HepG2 (cell line): ENCODE results near the gene FOXA1. TPM values are rescaled to one million over a fixed set of nuclear protein-coding genes. Genes with fewer than 3 reads are reported as not detected.

ENCODE experiments used
- AHR ChIP-seq: IDR thresholded peaks from 2 replicates; pipeline ENCODE4 v1.6.1; 2018; ENCODE audit warnings: missing genetic modification reagents, missing compliant biosample characterization
- BRCA1 ChIP-seq: sonication (generic); formaldehyde crosslinking; IDR thresholded peaks from 2 replicates; pipeline ENCODE4 v1.4.0; 2020; ENCODE audit warnings: missing genetic modification reagents
- CCAR2 ChIP-seq: fragments of 200-400 bp; formaldehyde crosslinking; optimal IDR thresholded peaks from 2 replicates; pipeline ENCODE3; 2018; ENCODE audit warnings: low read depth, mild to moderate bottlenecking, low read length, moderate library complexity
- CREM ChIP-seq, 2 experiments: sonication (generic) in 1 of 2; formaldehyde crosslinking in 1 of 2; IDR thresholded peaks; 2 replicates each; pipeline versions ENCODE4 v1.4.0 to v1.6.1; 2016 to 2020; ENCODE audit warnings: antibody characterized with exemption in 1 of 2, mild to moderate bottlenecking in 1 of 2, missing genetic modification reagents in 1 of 2
- EZH2 ChIP-seq: conservative IDR thresholded peaks from 2 replicates; pipeline ENCODE4 v1.6.1; 2012; ENCODE audit warnings: mild to moderate bottlenecking, low read depth, low read length, moderate library complexity
- ONECUT2 ChIP-seq: sonication (generic); formaldehyde crosslinking; IDR thresholded peaks from 2 replicates; pipeline ENCODE4 v1.4.0; 2020; ENCODE audit warnings: missing genetic modification reagents
- RORA ChIP-seq: sonication (generic); formaldehyde crosslinking; IDR thresholded peaks from 2 replicates; pipeline ENCODE4 v1.5.0; 2020; ENCODE audit warnings: mild to moderate bottlenecking, missing genetic modification reagents, moderate library complexity
- SRF ChIP-seq: IDR thresholded peaks from 2 replicates; pipeline ENCODE4 v1.6.1; 2011; ENCODE audit warnings: mild to moderate bottlenecking, low read depth, low read length, moderate library complexity
- ZC3H13 ChIP-seq: sonication (generic); formaldehyde crosslinking; IDR thresholded peaks from 2 replicates; pipeline ENCODE4 v1.8.1; 2023; ENCODE audit warnings: mild to moderate bottlenecking, missing genetic modification reagents, moderate library complexity
- ZFAT ChIP-seq: sonication (generic); formaldehyde crosslinking; conservative IDR thresholded peaks from 2 replicates; pipeline ENCODE4 v1.8.1; 2023; ENCODE audit warnings: missing genetic modification reagents, inconsistent platforms
- ZFP37 ChIP-seq: sonication (generic); formaldehyde crosslinking; IDR thresholded peaks from 2 replicates; pipeline ENCODE4 v1.4.0; 2020; ENCODE audit warnings: missing genetic modification reagents, borderline replicate concordance
- ZIK1 ChIP-seq: sonication (generic); formaldehyde crosslinking; IDR thresholded peaks from 2 replicates; pipeline ENCODE4 v1.5.0; 2020; ENCODE audit warnings: mild to moderate bottlenecking, low read depth, missing genetic modification reagents, borderline replicate concordance
- ZNF143 ChIP-seq: sonication (generic); formaldehyde crosslinking; IDR thresholded peaks from 2 replicates; pipeline ENCODE4 v1.4.0; 2020; ENCODE audit warnings: missing genetic modification reagents
- ZNF256 ChIP-seq: sonication (generic); formaldehyde crosslinking; conservative IDR thresholded peaks from 2 replicates; pipeline ENCODE4 v1.4.0; 2020; ENCODE audit warnings: missing genetic modification reagents
- ZNF652 ChIP-seq: IDR thresholded peaks from 2 replicates; pipeline ENCODE4 v1.6.1; 2016; ENCODE audit warnings: low read depth, borderline replicate concordance
- ZNF703 ChIP-seq: sonication (generic); formaldehyde crosslinking; IDR thresholded peaks from 2 replicates; pipeline ENCODE4 v1.5.1; 2020; ENCODE audit warnings: missing genetic modification reagents, mild to moderate bottlenecking, moderate library complexity, borderline replicate concordance
- ZNF878 ChIP-seq: sonication (generic); formaldehyde crosslinking; IDR thresholded peaks from 2 replicates; pipeline ENCODE4 v1.8.1; 2023; ENCODE audit warnings: mild to moderate bottlenecking, missing genetic modification reagents, moderate library complexity
- polyA plus RNA-seq, 8 experiments: library from polyadenylated mRNA; depleted of rRNA in 3 of 8; stranded (reverse) in 7 of 8; unstranded in 1 of 8; fragments of >200 nt; fragmentation: Illumina TruSeq in 4 of 8; extraction: Trizol in 4 of 8; gene quantifications; 2 replicates each; pipeline versions ENCODE4 v1.2.1 to v1.2.3, GENCODE V29; 2011 to 2016; ENCODE audit warnings: low read depth in 4 of 8, missing spikeins in 1 of 8, mixed read lengths in 1 of 8; ENCODE audit not compliant: insufficient read depth in 1 of 8
- total RNA-seq, 5 experiments: library from RNA; depleted of rRNA; stranded (reverse); fragments of >200 nt; fragmentation: Illumina TruSeq; extraction: Trizol; gene quantifications; 2 replicates each; pipeline ENCODE4 v1.2.3, GENCODE V29; 2016; ENCODE audit warnings: low read depth in 1 of 5
- TF ChIP-seq, protein P1 (sequence below): sonication (generic); formaldehyde crosslinking; IDR thresholded peaks from 2 replicates; pipeline ENCODE4 v1.4.0; 2020; ENCODE audit warnings: low read depth, mild to moderate bottlenecking, missing genetic modification reagents
- TF ChIP-seq, protein P2 (sequence below): sonication (generic); formaldehyde crosslinking; IDR thresholded peaks from 2 replicates; pipeline ENCODE4 v1.5.0; 2020; ENCODE audit warnings: mild to moderate bottlenecking, missing genetic modification reagents, moderate library complexity
- TF ChIP-seq, protein P3 (sequence below): sonication (generic); formaldehyde crosslinking; IDR thresholded peaks from 2 replicates; pipeline ENCODE4 v1.4.0; 2020; ENCODE audit warnings: missing genetic modification reagents
- TF ChIP-seq, protein P4 (sequence below): sonication (generic); formaldehyde crosslinking; IDR thresholded peaks from 2 replicates; pipeline ENCODE4 v1.5.0; 2020; ENCODE audit warnings: missing genetic modification reagents
- TF ChIP-seq, protein P5 (sequence below): sonication (generic); formaldehyde crosslinking; IDR thresholded peaks from 2 replicates; pipeline ENCODE4 v1.8.0; 2022; ENCODE audit warnings: low read depth, missing genetic modification reagents
- TF ChIP-seq, protein P6 (sequence below): sonication (generic); formaldehyde crosslinking; IDR thresholded peaks from 2 replicates; pipeline ENCODE4 v1.4.0; 2020; ENCODE audit warnings: mild to moderate bottlenecking, missing genetic modification reagents

FOXA1 gene
- total and polyA plus RNA-seq, 2 of the 13 experiments (the other 11 are each of a cell fraction or from before 2014, with no cell fraction given), result 43.4 to 58.6 TPM

DNA sequence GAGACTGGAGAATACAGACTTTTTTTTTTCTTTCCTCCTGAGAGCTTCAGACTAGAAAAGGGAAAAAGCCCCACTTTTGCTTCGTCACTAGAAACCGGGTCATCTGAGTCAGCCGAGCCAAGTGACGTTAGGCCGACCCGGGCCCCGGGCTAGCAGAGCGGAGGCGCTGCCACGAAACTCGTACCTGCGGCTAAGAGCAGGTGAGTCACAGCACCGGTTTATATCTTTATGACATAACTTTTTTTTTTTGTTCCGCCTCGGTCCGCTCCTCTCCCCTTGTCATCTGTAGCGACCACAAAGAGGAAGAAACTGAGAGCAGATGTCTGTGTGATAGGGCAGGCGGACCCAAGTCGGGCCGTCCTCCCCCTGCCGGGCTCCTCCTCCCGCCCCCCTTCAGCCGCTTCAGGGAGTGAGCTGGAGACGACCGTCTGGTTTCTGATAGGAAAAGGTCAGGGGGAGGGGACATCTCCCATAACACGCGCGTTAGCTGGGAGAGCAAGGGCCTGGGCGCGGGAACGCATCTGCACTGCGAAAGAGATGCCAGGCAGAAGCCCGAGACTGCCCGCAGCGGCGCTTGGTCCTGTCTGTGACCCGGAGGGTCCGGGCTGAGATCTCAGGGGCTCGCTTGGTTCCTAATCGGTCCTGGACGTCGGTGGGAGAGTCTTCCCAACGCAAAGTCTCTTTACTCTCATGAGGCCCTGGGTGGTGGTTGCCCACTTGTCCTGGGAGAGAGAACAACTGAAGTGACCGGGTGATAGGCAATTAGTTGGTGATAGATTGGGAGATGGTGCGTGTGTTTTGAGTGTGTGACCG lies 966 bp upstream of the FOXA1 start (continued):
- TF ChIP-seq ZNF143 (peak; percentile 66), ZFP37 (CRISPR knock-in tag) (peak; percentile 97), ZNF878 (CRISPR knock-in tag) (peak; percentile 97), ONECUT2 (CRISPR knock-in tag) (peak; percentile 65), ZC3H13 (CRISPR knock-in tag) (no peak), ZNF703 (CRISPR knock-in tag) (peak; percentile 99; the same call in 1 of the 2 replicates), CREM (IDR thresholded peaks at IDR 0.05) (peak; percentile 10; the same call in 1 of the 2 replicates), CREM (CRISPR knock-in tag; IDR thresholded peaks at IDR 0.05) (no peak), ZNF652 (CRISPR knock-in tag) (peak; percentile 44), RORA (CRISPR knock-in tag) (0 out of 2 replicates have a peak, but pooled peaks have one; percentile 21), ZIK1 (CRISPR knock-in tag) (peak; percentile 46; the same call in 1 of the 2 replicates), EZH2 (no peak), ZNF256 (CRISPR knock-in tag) (peak; percentile 93), BRCA1 (CRISPR knock-in tag) (peak; percentile 61), AHR (CRISPR knock-in tag) (peak; percentile 95), ZFAT (CRISPR knock-in tag) (peak; percentile 26), CCAR2 (no peak), SRF (0 out of 2 replicates have a peak, but pooled peaks have one; percentile 57)
- TF ChIP-seq, protein P1, sequence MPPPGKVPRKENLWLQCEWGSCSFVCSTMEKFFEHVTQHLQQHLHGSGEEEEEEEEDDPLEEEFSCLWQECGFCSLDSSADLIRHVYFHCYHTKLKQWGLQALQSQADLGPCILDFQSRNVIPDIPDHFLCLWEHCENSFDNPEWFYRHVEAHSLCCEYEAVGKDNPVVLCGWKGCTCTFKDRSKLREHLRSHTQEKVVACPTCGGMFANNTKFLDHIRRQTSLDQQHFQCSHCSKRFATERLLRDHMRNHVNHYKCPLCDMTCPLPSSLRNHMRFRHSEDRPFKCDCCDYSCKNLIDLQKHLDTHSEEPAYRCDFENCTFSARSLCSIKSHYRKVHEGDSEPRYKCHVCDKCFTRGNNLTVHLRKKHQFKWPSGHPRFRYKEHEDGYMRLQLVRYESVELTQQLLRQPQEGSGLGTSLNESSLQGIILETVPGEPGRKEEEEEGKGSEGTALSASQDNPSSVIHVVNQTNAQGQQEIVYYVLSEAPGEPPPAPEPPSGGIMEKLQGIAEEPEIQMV (CRISPR knock-in tag), result peak; percentile 96
- TF ChIP-seq, protein P2, sequence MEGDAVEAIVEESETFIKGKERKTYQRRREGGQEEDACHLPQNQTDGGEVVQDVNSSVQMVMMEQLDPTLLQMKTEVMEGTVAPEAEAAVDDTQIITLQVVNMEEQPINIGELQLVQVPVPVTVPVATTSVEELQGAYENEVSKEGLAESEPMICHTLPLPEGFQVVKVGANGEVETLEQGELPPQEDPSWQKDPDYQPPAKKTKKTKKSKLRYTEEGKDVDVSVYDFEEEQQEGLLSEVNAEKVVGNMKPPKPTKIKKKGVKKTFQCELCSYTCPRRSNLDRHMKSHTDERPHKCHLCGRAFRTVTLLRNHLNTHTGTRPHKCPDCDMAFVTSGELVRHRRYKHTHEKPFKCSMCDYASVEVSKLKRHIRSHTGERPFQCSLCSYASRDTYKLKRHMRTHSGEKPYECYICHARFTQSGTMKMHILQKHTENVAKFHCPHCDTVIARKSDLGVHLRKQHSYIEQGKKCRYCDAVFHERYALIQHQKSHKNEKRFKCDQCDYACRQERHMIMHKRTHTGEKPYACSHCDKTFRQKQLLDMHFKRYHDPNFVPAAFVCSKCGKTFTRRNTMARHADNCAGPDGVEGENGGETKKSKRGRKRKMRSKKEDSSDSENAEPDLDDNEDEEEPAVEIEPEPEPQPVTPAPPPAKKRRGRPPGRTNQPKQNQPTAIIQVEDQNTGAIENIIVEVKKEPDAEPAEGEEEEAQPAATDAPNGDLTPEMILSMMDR (CRISPR knock-in tag), result peak; percentile 36; the same call in 1 of the 2 replicates
- TF ChIP-seq, protein P3, sequence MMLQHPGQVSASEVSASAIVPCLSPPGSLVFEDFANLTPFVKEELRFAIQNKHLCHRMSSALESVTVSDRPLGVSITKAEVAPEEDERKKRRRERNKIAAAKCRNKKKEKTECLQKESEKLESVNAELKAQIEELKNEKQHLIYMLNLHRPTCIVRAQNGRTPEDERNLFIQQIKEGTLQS (CRISPR knock-in tag), result peak; percentile 9
- TF ChIP-seq, protein P4, sequence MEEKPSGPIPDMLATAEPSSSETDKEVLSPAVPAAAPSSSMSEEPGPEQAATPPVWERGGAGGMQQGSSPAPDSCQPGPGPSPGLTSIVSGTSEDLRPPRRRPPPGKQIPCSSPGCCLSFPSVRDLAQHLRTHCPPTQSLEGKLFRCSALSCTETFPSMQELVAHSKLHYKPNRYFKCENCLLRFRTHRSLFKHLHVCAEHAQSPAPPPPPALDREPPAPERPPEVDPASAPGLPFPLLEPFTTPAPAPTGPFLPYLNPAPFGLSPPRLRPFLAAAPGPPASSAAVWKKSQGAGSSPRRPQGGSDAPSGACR (CRISPR knock-in tag), result peak; percentile 92
- TF ChIP-seq, protein P5, sequence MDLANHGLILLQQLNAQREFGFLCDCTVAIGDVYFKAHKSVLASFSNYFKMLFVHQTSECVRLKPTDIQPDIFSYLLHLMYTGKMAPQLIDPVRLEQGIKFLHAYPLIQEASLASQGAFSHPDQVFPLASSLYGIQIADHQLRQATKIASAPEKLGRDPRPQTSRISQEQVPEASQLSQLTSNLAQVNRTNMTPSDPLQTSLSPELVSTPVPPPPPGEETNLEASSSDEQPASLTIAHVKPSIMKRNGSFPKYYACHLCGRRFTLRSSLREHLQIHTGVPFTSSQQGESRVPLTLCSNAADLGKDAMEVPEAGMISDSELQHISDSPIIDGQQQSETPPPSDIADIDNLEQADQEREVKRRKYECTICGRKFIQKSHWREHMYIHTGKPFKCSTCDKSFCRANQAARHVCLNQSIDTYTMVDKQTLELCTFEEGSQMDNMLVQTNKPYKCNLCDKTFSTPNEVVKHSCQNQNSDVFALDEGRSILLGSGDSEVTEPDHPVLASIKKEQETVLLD, result no peak
- TF ChIP-seq, protein P6, sequence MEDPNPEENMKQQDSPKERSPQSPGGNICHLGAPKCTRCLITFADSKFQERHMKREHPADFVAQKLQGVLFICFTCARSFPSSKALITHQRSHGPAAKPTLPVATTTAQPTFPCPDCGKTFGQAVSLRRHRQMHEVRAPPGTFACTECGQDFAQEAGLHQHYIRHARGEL, result peak; percentile 52; the same call in 1 of the 2 replicates
